H1 (cell line): ENCODE results near the gene SLC24A1. TPM values are rescaled to one million over a fixed set of nuclear protein-coding genes. Genes with fewer than 3 reads are reported as not detected.

Experiments
- CTCF ChIA-PET: fragments of 300-600 bp; sonication (Branson Sonifier 250); formaldehyde crosslinking; loops from one replicate; lab custom pipeline; 2021; ENCODE audit not compliant: partially characterized antibody; lab: Charles Lee
- POLR2A ChIA-PET: fragments of 300-600 bp; sonication (Branson Sonifier 250); formaldehyde crosslinking; loops from one replicate; lab custom pipeline; 2021; ENCODE audit warnings: inconsistent platforms; ENCODE audit not compliant: partially characterized antibody; lab: Charles Lee
- DNase-seq, 2 experiments: peaks; one replicate each; pipeline versions ENCODE4 v3.0.0 to v3.0.0-alpha.2; 2010 to 2022; ENCODE audit warnings: low spot score in 2 of 2, low read depth in 1 of 2, mixed read lengths in 1 of 2
- FAIRE-seq: peaks from 2 replicates; lab custom pipeline; 2011; peaks lifted over from hg19 to GRCh38; lab: Jason Lieb, UNC
- H2AFZ ChIP-seq: 2 replicates; pipeline ENCODE4 v1.8.1; 2012; ENCODE audit warnings: low read length, inconsistent platforms
- H2AK5ac ChIP-seq: 2 replicates; pipeline ENCODE4 v1.6.1; 2013; ENCODE audit warnings: low read depth, low read length
- H2BK120ac ChIP-seq: replicated peaks from 2 replicates; pipeline ENCODE3; 2013; ENCODE audit warnings: low read depth, low read length, inconsistent platforms
- H2BK12ac ChIP-seq: 2 replicates; pipeline ENCODE4 v1.6.1; 2013; ENCODE audit warnings: low read depth, low read length
- H2BK15ac ChIP-seq: 2 replicates; pipeline ENCODE4 v1.6.1; 2013; ENCODE audit warnings: low read length
- H2BK20ac ChIP-seq: 2 replicates; pipeline ENCODE4 v1.6.1; 2013; ENCODE audit warnings: low read length
- H2BK5ac ChIP-seq: 2 replicates; pipeline ENCODE4 v1.6.1; 2013; ENCODE audit warnings: low read depth, low read length
- H3K14ac ChIP-seq: 2 replicates; pipeline ENCODE4 v1.6.1; 2013; ENCODE audit warnings: inconsistent platforms; ENCODE audit not compliant: insufficient read length
- H3K18ac ChIP-seq: 2 replicates; pipeline ENCODE4 v1.6.1; 2013; ENCODE audit warnings: low read length; ENCODE audit errors: extremely low read depth
- H3K23ac ChIP-seq: 2 replicates; pipeline ENCODE4 v1.6.1; 2013; ENCODE audit warnings: inconsistent platforms; ENCODE audit not compliant: insufficient read length
- H3K23me2 ChIP-seq: 2 replicates; pipeline ENCODE4 v1.6.1; 2013; ENCODE audit warnings: low read depth, low read length
- H3K27ac ChIP-seq: 2 replicates; pipeline ENCODE4 v1.6.1; 2011; ENCODE audit warnings: low read depth, low read length, inconsistent platforms
- H3K27me3 ChIP-seq, 4 experiments: replicated peaks in 1 of 4; 1 replicate in 1 of 4; 2 replicates in 3 of 4; pipeline versions ENCODE4 v1.6.1 to v1.8.1; 2011 to 2013; ENCODE audit warnings: low read length in 3 of 4, mild to moderate bottlenecking in 3 of 4, inconsistent platforms in 2 of 4, mixed read lengths in 2 of 4, moderate library complexity in 1 of 4; ENCODE audit not compliant: control insufficient read depth in 3 of 4, insufficient read depth in 3 of 4; ENCODE audit errors: extremely low read depth in 1 of 4
- H3K36me3 ChIP-seq, 4 experiments: 2 replicates each; pipeline versions ENCODE4 v1.6.1 to v1.8.1; 2011 to 2013; ENCODE audit warnings: mild to moderate bottlenecking in 4 of 4, low read length in 3 of 4, moderate library complexity in 2 of 4, control low read depth in 1 of 4, inconsistent platforms in 1 of 4; ENCODE audit not compliant: insufficient read depth in 4 of 4, control insufficient read depth in 2 of 4
- H3K4ac ChIP-seq: replicated peaks from 2 replicates; pipeline ENCODE3; 2013; ENCODE audit warnings: low read length, low read depth, mixed read lengths, inconsistent platforms; ENCODE audit not compliant: insufficient read length
- H3K4me1 ChIP-seq, 4 experiments: replicated peaks in 1 of 4; 1 replicate in 1 of 4; 2 replicates in 3 of 4; pipeline versions ENCODE4 v1.6.1 to v1.8.1; 2011 to 2013; ENCODE audit warnings: low read length in 3 of 4, inconsistent platforms in 2 of 4, mixed read lengths in 1 of 4; ENCODE audit not compliant: insufficient read depth in 4 of 4, control insufficient read depth in 3 of 4
- H3K4me2 ChIP-seq, 2 experiments: 2 replicates each; pipeline versions ENCODE4 v1.6.1 to v1.8.1; 2011 to 2013; ENCODE audit warnings: low read depth in 2 of 2, low read length in 2 of 2, control low read depth in 1 of 2, inconsistent platforms in 1 of 2, mild to moderate bottlenecking in 1 of 2; ENCODE audit not compliant: insufficient read depth in 1 of 2
- H3K4me3 ChIP-seq, 4 experiments: fragments of 200-600, 300-600 bp in 1 of 4; sonication (generic), shearing (Covaris generic), sonication (Bioruptor Twin) in 1 of 4; 2 replicates each; pipeline versions ENCODE4 v1.5.1 to v1.8.1; 2011 to 2016; ENCODE audit warnings: low read length in 4 of 4, low read depth in 3 of 4, control low read depth in 2 of 4, inconsistent platforms in 2 of 4, mild to moderate bottlenecking in 2 of 4, mixed read lengths in 1 of 4, moderate library complexity in 1 of 4; ENCODE audit not compliant: insufficient read depth in 2 of 4; ENCODE audit errors: extremely low read depth in 1 of 4
- H3K56ac ChIP-seq: replicated peaks from 2 replicates; pipeline ENCODE3; 2013; ENCODE audit warnings: low read depth, mild to moderate bottlenecking, mixed read lengths, low read length, inconsistent platforms; ENCODE audit not compliant: insufficient read length
- H3K79me1 ChIP-seq: 2 replicates; pipeline ENCODE4 v1.6.1; 2013; ENCODE audit warnings: low read depth, low read length, control low read depth
- H3K79me2 ChIP-seq, 2 experiments: 2 replicates each; pipeline versions ENCODE4 v1.6.1 to v1.8.1; 2012 to 2013; ENCODE audit warnings: low read length in 2 of 2, mild to moderate bottlenecking in 2 of 2, inconsistent platforms in 1 of 2; ENCODE audit not compliant: insufficient read depth in 2 of 2, control insufficient read depth in 1 of 2
- H3K9ac ChIP-seq, 4 experiments: replicated peaks in 1 of 4; 1 replicate in 1 of 4; 2 replicates in 3 of 4; pipeline versions ENCODE4 v1.6.1 to v1.8.1; 2011 to 2013; ENCODE audit warnings: low read depth in 3 of 4, low read length in 3 of 4, control low read depth in 2 of 4, mild to moderate bottlenecking in 2 of 4, moderate library complexity in 2 of 4, inconsistent platforms in 1 of 4; ENCODE audit errors: extremely low read depth in 1 of 4
- H3K9me3 ChIP-seq, 2 experiments: 2 replicates each; pipeline versions ENCODE4 v1.6.1 to v1.8.1; 2012 to 2013; ENCODE audit warnings: mild to moderate bottlenecking in 2 of 2, moderate library complexity in 2 of 2, control low read depth in 1 of 2, inconsistent platforms in 1 of 2, low read depth in 1 of 2, low read length in 1 of 2, mixed read lengths in 1 of 2; ENCODE audit not compliant: insufficient read depth in 2 of 2
- H4K20me1 ChIP-seq, 2 experiments: replicated peaks in 1 of 2; 2 replicates each; pipeline versions ENCODE3 to v1.8.1; 2011 to 2013; ENCODE audit warnings: inconsistent platforms in 2 of 2, low read length in 2 of 2, mild to moderate bottlenecking in 1 of 2; ENCODE audit not compliant: insufficient read depth in 2 of 2, control insufficient read depth in 1 of 2
- H4K5ac ChIP-seq: 2 replicates; pipeline ENCODE4 v1.6.1; 2013; ENCODE audit warnings: low read length, low read depth, mixed read lengths, inconsistent platforms; ENCODE audit not compliant: insufficient read length
- H4K8ac ChIP-seq: 2 replicates; pipeline ENCODE4 v1.8.0; 2013; ENCODE audit warnings: mild to moderate bottlenecking, moderate library complexity, low read length, inconsistent platforms; ENCODE audit not compliant: insufficient read depth; ENCODE audit errors: extremely low read depth
- H4K91ac ChIP-seq: replicated peaks from 2 replicates; pipeline ENCODE3; 2013; ENCODE audit warnings: low read length, mixed read lengths, inconsistent platforms; ENCODE audit not compliant: insufficient read length
- YY1 ChIP-seq: IDR thresholded peaks from 2 replicates; pipeline ENCODE4 v1.6.1; 2011; ENCODE audit warnings: low read depth, mild to moderate bottlenecking, low read length
- WGBS, 2 experiments: shearing (Covaris generic) in 1 of 2; methylation state at CpG; one replicate each; pipeline versions ENCODE4 v1.1.6 to v1.1.7; 2013 to 2015; ENCODE audit warnings: low lambda C conversion rate in 2 of 2, mixed read lengths in 2 of 2, inconsistent platforms in 1 of 2, low coverage in 1 of 2, missing lambda C conversion rate in 1 of 2; ENCODE audit not compliant: insufficient replicate concordance in 2 of 2, insufficient coverage in 1 of 2, insufficient read length in 1 of 2; ENCODE audit errors: extremely low coverage in 1 of 2, missing lambda C conversion rate in 1 of 2; 5-methylcytosine and 5-hydroxymethylcytosine counted together
- polyA plus RNA-seq, 7 experiments: library from polyadenylated mRNA; depleted of rRNA in 3 of 7; stranded (reverse) in 5 of 7; unstranded in 2 of 7; fragments of >200 nt in 5 of 7; fragments of 200-250 nt in 2 of 7; gene quantifications; 1 replicate in 5 of 7; 2 replicates in 1 of 7; 4 replicates in 1 of 7; pipeline versions ENCODE4 v1.2.1 to v1.2.3, GENCODE V29; 2011 to 2013; ENCODE audit warnings: missing spikeins in 2 of 7, mixed read lengths in 2 of 7
- total RNA-seq: library from RNA; stranded (reverse); fragmentation: NEBNext Ultra II Directional; extraction: Animal tissue kit (Norgen Biotek cat#: 25700); gene quantifications from 2 replicates; pipeline ENCODE4 v1.2.1, GENCODE V29; 2021
- TF ChIP-seq, protein P1 (sequence below): IDR thresholded peaks from 2 replicates; pipeline ENCODE4 v1.6.1; 2012; ENCODE audit warnings: inconsistent platforms

The SLC24A1 gene
- total and polyA plus RNA-seq, 2 of the 8 experiments (the other 6 are each of a cell fraction or from before 2014, with no cell fraction given), result 4.9 to 6.6 TPM

DNA sequence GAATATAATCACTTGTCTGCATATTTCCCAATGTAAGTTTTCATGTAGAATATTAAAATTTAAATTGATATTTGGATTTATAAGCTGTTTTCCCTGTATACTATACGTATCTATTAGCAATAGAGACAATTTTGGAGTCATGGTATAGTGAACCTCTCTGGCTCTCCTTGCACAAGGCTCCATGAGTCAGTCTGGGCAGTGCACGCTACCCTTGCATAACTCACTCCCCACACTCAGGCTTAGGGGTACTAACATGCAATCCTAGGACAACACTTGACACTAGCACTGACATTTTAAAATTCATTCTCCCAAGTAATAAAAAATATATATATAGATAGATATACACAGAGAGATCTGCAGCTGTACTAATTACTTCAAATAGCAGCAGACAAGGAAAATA, 39.2 kb downstream of the SLC24A1 start:
- no peak overlapping the region for H3K18ac ChIP-seq
- DNase-seq (no peak), FAIRE-seq (no peak)
- H4K8ac ChIP-seq, result no peak overlapping the region
- no peaks in the 10 kb centered on the region for H3K9me3 ChIP-seq
- no peak overlapping the region for H2BK12ac ChIP-seq
- H4K20me1 ChIP-seq, result no peaks in the 10 kb centered on the region
- WGBS, 2 experiments, result 87% methylated on average over 2 of the region's 2 CpGs; no CpG with 5 or more reads in 1 of the 2 experiments
- H4K5ac ChIP-seq, result no peak overlapping the region
- no peak overlapping the region for H3K27ac ChIP-seq
- no peak overlapping the region for H2AFZ ChIP-seq
- no peak overlapping the region for H3K56ac ChIP-seq
- no peak overlapping the region for H2BK20ac ChIP-seq
- no peak overlapping the region for H2BK15ac ChIP-seq
- no peak overlapping the region for H2AK5ac ChIP-seq
- H3K4ac ChIP-seq, result no peak overlapping the region
- no peak overlapping the region for H3K4me2 ChIP-seq
- H3K4me1 ChIP-seq, result no peaks in the 10 kb centered on the region
- no peak overlapping the region for H3K9ac ChIP-seq
- no peaks in the 10 kb centered on the region for H3K23me2 ChIP-seq
- no peaks in the 10 kb centered on the region for H3K79me1 ChIP-seq
- ChIA-PET POLR2A (interaction anchor here (1.1 kb wide), 1 partner anchor 208 kb away, joined by 3 read pairs; the partner anchor contains the start of gene RAB11A), CTCF (interaction anchor here (0.6 to 0.7 kb wide), 2 partner anchors 92 to 199 kb away, joined by 3 read pairs; no protein-coding TSS in a partner anchor)
- no peak for TF ChIP-seq YY1
- TF ChIP-seq, protein P1, sequence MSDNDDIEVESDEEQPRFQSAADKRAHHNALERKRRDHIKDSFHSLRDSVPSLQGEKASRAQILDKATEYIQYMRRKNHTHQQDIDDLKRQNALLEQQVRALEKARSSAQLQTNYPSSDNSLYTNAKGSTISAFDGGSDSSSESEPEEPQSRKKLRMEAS, result no peak
- no peak overlapping the region for H3K4me3 ChIP-seq
- no peak overlapping the region for H3K14ac ChIP-seq
- no peak overlapping the region for H3K23ac ChIP-seq
- no peaks in the 10 kb centered on the region; a peak in 1 of 7 replicates for H3K27me3 ChIP-seq
- no peak overlapping the region for H2BK120ac ChIP-seq
- no peak overlapping the region for H2BK5ac ChIP-seq
- H3K36me3 ChIP-seq, result no peaks in the 10 kb centered on the region; a peak in 1 of 8 replicates
- no peak overlapping the region for H4K91ac ChIP-seq
- no peaks in the 10 kb centered on the region for H3K79me2 ChIP-seq
